AG04450 (cell line): ENCODE measurements around the gene NAGLU. TPM values are rescaled to one million over a fixed set of nuclear protein-coding genes. Genes with fewer than 3 reads are reported as not detected.
A peak's percentile ranks its signal among the peaks of the same experiment; 100 is the strongest.

Experiments used
- CTCF ChIA-PET: fragments of 300-600, 350-600 bp; formaldehyde crosslinking; extraction: SDS; loops from one replicate; lab custom pipeline; 2022; ENCODE audit warnings: antibody characterized with exemption, inconsistent platforms; lab: Charles Lee
- POLR2A ChIA-PET: fragments of 350-600 bp; formaldehyde crosslinking; extraction: SDS; loops from one replicate; lab custom pipeline; 2021; ENCODE audit warnings: antibody characterized with exemption, inconsistent platforms; lab: Yijun Ruan, JAX
- DNase-seq: peaks from one replicate; pipeline ENCODE4 v3.0.0-alpha.2; 2011; ENCODE audit warnings: low read depth, low spot score
- H3K27ac ChIP-seq: one replicate; pipeline ENCODE4 v1.5.1; 2012; ENCODE audit warnings: low read depth, low read length, control low read depth
- H3K27me3 ChIP-seq: one replicate; pipeline ENCODE4 v1.6.0; 2012; ENCODE audit warnings: low read length; ENCODE audit not compliant: control insufficient read depth, insufficient read depth
- H3K4me3 ChIP-seq: 2 replicates; pipeline ENCODE4 v1.5.1; 2011; ENCODE audit warnings: mild to moderate bottlenecking, low read depth, low read length, control low read depth
- H3K9me3 ChIP-seq: 2 replicates; pipeline ENCODE4 v1.5.1; 2012; ENCODE audit warnings: low read length; ENCODE audit not compliant: control insufficient read depth, insufficient read depth
- polyA plus RNA-seq: library from polyadenylated mRNA; depleted of rRNA; stranded (reverse); fragments of >200 nt; gene quantifications from 2 replicates; pipeline ENCODE4 v1.2.3, GENCODE V29; 2011
- TF ChIP-seq, protein P1 (sequence below): IDR thresholded peaks from 2 replicates; pipeline ENCODE4 v1.5.1; 2011; ENCODE audit warnings: low read depth, low read length, control low read depth, inconsistent platforms

The NAGLU gene
- polyA plus RNA-seq, 1 experiment = 11.9 TPM

DNA sequence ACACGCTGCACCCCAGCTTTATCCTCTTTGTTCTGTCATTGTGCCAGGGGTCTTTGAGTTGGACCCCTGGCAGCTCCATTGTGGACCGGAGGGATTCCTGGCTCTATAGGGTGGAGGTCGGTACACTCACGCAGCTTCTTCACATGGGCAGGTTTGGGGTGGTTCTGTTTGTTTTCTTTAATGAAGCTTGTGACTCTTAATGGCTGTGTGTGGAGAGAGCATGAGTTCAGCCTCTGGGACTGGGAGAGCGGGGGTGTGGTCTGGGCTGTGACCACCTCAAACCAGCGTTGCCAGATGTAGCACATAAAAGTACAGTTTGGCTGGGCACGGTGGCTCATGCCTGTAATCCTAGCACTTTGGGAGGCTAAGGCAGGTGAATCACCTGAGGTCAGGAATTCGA, 21.2 kb upstream of the NAGLU start:
- no peak for DNase-seq
- H3K9me3 ChIP-seq = no peaks in the 10 kb centered on the region
- ChIA-PET POLR2A (interaction anchor here (1.5 kb wide), 1 partner anchor 92 kb away, joined by 8 read pairs; the partner anchor contains the start of gene CAVIN1), CTCF (interaction anchor here (0.7 to 1.0 kb wide), 4 partner anchors 10 to 193 kb away, joined by 3 to 9 read pairs (median 3); no protein-coding TSS in a partner anchor)
- no peak overlapping the region for H3K27ac ChIP-seq
- H3K4me3 ChIP-seq = no peak overlapping the region
- no peaks in the 10 kb centered on the region for H3K27me3 ChIP-seq
- TF ChIP-seq, protein P1, sequence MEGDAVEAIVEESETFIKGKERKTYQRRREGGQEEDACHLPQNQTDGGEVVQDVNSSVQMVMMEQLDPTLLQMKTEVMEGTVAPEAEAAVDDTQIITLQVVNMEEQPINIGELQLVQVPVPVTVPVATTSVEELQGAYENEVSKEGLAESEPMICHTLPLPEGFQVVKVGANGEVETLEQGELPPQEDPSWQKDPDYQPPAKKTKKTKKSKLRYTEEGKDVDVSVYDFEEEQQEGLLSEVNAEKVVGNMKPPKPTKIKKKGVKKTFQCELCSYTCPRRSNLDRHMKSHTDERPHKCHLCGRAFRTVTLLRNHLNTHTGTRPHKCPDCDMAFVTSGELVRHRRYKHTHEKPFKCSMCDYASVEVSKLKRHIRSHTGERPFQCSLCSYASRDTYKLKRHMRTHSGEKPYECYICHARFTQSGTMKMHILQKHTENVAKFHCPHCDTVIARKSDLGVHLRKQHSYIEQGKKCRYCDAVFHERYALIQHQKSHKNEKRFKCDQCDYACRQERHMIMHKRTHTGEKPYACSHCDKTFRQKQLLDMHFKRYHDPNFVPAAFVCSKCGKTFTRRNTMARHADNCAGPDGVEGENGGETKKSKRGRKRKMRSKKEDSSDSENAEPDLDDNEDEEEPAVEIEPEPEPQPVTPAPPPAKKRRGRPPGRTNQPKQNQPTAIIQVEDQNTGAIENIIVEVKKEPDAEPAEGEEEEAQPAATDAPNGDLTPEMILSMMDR = no peak

DNA sequence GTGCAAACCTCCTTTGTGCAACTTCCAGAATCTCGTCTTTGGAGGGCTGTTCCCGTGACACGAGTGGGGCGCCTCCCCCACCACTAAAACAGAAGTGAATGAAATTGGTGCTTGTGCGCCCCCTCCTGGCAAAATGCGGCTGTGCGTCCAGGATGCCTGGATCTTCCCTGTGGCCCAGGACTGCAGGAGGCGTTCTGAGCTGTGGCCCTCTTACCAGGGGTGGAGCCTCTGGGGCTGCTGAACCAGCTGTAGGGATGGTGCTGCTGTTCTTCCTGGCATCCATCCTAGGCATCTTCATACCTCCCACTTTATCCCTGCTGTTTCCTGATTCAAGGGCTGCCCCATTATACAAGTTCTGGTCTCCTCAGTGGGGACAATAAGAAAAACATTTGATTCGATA, 18.5 kb upstream of the NAGLU start:
- Histone ChIP-seq H3K9me3 (no peaks in the 10 kb centered on the region), H3K4me3 (no peak overlapping the region), H3K27me3 (no peaks in the 10 kb centered on the region), H3K27ac (peak overlapping the region; percentile 100)
- TF ChIP-seq, protein P1 = peak; percentile 95
- DNase-seq = peak; percentile 87
- ChIA-PET CTCF (interaction anchor here (0.5 to 2.2 kb wide), 43 partner anchors 9 to 499 kb away, joined by 3 to 15 read pairs (median 5); partner anchors contain the start of genes CAVIN1, NAGLU and STAT3), POLR2A (interaction anchor here (1.0 to 3.9 kb wide), 4 partner anchors 10 to 129 kb away, joined by 3 to 68 read pairs (median 4); partner anchors contain the start of genes CAVIN1 and STAT3)

DNA sequence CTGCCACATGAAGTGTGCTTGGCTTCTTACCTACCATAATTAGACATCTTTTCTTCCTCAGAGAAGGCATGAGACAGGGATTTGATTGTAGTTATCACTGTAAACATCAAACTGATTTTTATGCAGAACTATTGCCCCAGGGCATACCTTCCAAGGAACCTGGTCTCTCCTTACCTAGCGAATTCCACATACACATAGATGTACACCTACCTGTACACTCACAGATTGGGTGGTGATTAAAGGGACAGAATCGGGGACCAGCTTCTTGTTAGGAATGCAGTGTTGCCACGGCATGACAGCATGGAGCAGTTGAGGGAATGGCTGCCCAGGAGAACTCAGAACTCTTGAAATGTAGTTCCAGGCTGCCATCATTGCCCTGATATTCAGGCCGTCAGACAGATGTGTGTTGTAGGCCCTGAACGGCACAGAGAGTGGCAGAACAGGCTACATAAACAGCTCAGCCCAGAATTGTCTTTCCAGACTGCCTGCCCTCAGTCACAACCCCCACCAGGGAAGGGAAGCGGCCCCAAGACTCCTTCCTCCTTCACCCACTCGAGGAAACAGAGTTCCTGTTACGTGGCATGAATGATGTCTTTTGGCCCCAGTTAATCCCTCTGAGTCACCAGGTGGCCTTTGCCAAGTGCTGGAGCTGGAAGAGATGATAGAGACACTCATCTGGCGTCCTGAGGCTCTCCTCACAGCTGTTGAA, 17.8 kb upstream of the NAGLU start:
- Histone ChIP-seq H3K27me3 (no peaks in the 10 kb centered on the region), H3K27ac (peak overlapping the region; percentile 100), H3K4me3 (no peak overlapping the region), H3K9me3 (no peaks in the 10 kb centered on the region)
- DNase-seq = peak; percentile 94
- TF ChIP-seq, protein P1 = no peak
- ChIA-PET CTCF (interaction anchor here (0.5 to 2.2 kb wide), 44 partner anchors 9 to 500 kb away, joined by 3 to 15 read pairs (median 5); partner anchors contain the start of genes CAVIN1, NAGLU and STAT3), POLR2A (interaction anchor here (0.7 to 3.9 kb wide), 7 partner anchors 9 to 130 kb away, joined by 3 to 68 read pairs (median 3); partner anchors contain the start of genes CAVIN1, NAGLU and STAT3)

DNA sequence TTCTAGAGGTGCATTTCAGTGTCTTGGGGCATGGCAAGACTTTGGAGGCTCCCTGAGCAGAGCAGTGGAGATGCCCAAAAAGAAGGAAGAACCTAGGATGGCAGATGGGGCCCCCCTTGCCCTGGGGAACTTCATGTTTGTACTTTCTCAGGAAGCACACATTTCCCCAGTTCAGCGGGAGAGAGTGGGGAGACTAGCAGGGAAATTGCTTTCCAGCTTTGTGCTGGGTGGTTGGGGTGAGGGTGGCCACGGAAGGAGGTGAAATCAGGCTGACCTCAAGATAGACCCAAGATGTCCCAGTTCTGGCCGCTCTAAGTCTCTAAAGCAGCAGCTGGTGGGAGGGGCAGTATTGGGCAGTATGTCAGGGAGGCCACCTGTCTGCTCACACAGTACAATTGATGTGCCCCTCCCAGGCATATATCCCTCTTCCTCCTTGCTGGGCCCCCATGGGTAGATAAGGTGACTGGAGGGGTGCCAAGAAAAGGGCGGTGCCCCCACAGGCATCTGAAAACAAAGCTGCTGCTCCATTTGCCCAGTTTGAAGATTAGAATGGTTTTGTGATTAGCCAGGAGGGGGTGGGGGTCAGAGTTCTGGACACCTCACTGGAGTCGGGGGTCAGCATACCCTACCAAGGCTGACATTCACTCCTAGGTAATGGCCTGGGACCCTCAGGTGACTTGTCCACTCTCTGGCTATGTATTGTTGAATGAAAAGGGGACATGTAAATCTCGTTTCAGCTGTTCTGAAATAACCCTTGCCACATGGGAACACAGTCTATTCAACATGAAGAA, 17.1 kb upstream of the NAGLU start:
- Histone ChIP-seq H3K27me3 (no peaks in the 10 kb centered on the region), H3K9me3 (no peaks in the 10 kb centered on the region), H3K4me3 (no peak overlapping the region), H3K27ac (peak overlapping the region; percentile 100)
- no peak for DNase-seq
- CTCF ChIA-PET = interaction anchor here (0.6 to 2.8 kb wide), 5 partner anchors 8 to 197 kb away, joined by 5 to 9 read pairs (median 8); no protein-coding TSS in a partner anchor
- POLR2A ChIA-PET = interaction anchor here (0.7 to 3.9 kb wide), 10 partner anchors 17 to 325 kb away, joined by 3 to 68 read pairs (median 4); partner anchors contain the start of genes CAVIN1, GHDC, NAGLU and STAT3
- TF ChIP-seq, protein P1 = no peak
